ENCODE measurements around the gene BTBD2. TPM values are rescaled to one million over a fixed set of nuclear protein-coding genes. Genes with fewer than 3 reads are reported as not detected.

BTBD2 gene
- total and polyA plus RNA-seq, 2 of the 13 experiments (the other 11 are each of a cell fraction or from before 2014, with no cell fraction given), result 28.1 to 45.3 TPM

GRCh38 chr19:2050991-2051772 lies 35.7 kb upstream of the BTBD2 start, which contains the start of gene MKNK2 (continued):
- TF ChIP-seq, protein P1, sequence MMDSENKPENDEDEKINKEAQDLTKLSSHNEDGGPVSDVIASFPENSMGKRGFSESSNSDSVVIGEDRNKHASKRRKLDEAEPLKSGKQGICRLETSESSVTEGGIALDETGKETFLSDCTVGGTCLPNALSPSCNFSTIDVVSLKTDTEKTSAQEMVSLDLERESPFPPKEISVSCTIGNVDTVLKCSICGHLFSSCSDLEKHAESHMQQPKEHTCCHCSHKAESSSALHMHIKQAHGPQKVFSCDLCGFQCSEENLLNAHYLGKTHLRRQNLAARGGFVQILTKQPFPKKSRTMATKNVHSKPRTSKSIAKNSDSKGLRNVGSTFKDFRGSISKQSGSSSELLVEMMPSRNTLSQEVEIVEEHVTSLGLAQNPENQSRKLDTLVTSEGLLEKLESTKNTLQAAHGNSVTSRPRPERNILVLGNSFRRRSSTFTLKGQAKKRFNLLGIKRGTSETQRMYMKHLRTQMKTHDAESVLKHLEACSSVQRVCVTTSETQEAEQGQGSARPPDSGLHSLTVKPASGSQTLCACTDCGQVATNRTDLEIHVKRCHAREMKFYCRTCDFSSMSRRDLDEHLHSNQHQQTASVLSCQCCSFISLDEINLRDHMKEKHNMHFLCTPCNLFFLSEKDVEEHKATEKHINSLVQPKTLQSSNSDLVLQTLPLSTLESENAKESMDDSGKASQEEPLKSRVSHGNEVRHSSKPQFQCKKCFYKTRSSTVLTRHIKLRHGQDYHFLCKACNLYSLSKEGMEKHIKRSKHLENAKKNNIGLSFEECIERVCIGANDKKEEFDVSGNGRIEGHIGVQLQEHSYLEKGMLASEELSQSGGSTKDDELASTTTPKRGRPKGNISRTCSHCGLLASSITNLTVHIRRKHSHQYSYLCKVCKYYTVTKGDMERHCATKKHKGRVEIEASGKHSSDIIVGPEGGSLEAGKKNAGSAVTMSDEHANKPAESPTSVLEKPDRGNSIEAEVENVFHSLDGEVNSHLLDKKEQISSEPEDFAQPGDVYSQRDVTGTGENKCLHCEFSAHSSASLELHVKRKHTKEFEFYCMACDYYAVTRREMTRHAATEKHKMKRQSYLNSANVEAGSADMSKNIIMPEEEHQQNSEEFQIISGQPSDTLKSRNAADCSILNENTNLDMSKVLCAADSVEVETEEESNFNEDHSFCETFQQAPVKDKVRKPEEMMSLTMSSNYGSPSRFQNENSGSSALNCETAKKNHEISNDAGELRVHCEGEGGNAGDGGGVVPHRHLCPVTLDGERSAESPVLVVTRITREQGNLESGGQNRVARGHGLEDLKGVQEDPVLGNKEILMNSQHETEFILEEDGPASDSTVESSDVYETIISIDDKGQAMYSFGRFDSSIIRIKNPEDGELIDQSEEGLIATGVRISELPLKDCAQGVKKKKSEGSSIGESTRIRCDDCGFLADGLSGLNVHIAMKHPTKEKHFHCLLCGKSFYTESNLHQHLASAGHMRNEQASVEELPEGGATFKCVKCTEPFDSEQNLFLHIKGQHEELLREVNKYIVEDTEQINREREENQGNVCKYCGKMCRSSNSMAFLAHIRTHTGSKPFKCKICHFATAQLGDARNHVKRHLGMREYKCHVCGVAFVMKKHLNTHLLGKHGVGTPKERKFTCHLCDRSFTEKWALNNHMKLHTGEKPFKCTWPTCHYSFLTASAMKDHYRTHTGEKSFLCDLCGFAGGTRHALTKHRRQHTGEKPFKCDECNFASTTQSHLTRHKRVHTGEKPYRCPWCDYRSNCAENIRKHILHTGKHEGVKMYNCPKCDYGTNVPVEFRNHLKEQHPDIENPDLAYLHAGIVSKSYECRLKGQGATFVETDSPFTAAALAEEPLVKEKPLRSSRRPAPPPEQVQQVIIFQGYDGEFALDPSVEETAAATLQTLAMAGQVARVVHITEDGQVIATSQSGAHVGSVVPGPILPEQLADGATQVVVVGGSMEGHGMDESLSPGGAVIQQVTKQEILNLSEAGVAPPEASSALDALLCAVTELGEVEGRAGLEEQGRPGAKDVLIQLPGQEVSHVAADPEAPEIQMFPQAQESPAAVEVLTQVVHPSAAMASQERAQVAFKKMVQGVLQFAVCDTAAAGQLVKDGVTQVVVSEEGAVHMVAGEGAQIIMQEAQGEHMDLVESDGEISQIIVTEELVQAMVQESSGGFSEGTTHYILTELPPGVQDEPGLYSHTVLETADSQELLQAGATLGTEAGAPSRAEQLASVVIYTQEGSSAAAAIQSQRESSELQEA (CRISPR knock-in tag; IDR thresholded peaks at IDR 0.05; ENCODE audit: not compliant biosample characterization), result peak; percentile 55
- TF ChIP-seq NFIB (CRISPR knock-in tag; IDR thresholded peaks at IDR 0.05; ENCODE audit: borderline replicate concordance) (no peak), ZKSCAN5 (CRISPR knock-in tag; IDR thresholded peaks at IDR 0.05) (no peak), HMGXB4 (CRISPR knock-in tag; IDR thresholded peaks at IDR 0.05; ENCODE audit: borderline replicate concordance in 1 of 2, low read depth in 1 of 2) (peak in 1 of 2 experiments; percentile 59; a peak in 1 of 4 replicates), ZNF670 (CRISPR knock-in tag; IDR thresholded peaks at IDR 0.05; ENCODE audit: borderline replicate concordance) (peak; percentile 89; the same call in 1 of the 2 replicates), GABPB1 (CRISPR knock-in tag; IDR thresholded peaks at IDR 0.05) (peak; percentile 68; the same call in 1 of the 2 replicates), MYC (CRISPR knock-in tag; IDR thresholded peaks at IDR 0.05; ENCODE audit: borderline replicate concordance) (peak; percentile 59; the same call in 1 of the 2 replicates), DR1 (CRISPR knock-in tag; IDR thresholded peaks at IDR 0.05) (peak; percentile 98), CHD4 (IDR thresholded peaks at IDR 0.05; ENCODE audit: borderline replicate concordance, low read length) (peak; percentile 98; the same call in 1 of the 2 replicates), TOPORS (CRISPR knock-in tag; IDR thresholded peaks at IDR 0.05) (0 out of 2 replicates have a peak, but pooled peaks have one; percentile 14), IRF2 (CRISPR knock-in tag; IDR thresholded peaks at IDR 0.05) (peak; percentile 36; the same call in 1 of the 2 replicates), ZNF547 (CRISPR knock-in tag; IDR thresholded peaks at IDR 0.05) (peak; percentile 86)

Measured in HepG2 (cell line).